ENCODE data around the gene LHX4.
"Not testable (repeated sequence)": the region's sequence is repeated elsewhere in the genome, so short reads cannot be mapped to it uniquely, and the experiment has no call there.

The LHX4 gene

DNA sequence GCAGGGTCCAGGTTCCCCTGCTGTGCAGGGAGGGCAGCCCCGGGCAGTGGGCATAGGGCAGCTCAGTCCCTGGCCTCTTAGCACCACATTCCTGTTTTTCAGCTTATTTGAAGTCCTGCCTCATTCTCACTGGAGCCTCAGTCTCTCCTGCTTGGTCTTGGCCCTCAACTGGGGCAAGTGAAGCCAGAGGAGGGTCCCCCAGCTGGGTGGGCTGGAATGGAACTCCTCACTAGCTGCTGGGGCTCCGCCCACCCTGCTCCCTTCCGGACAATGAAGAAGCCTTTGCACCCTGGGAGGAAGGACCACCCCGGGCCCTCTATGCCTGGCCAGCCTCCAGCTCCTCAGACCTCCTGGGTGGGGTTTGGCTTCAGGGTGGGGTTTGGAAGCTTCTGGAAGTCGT, 32.8 kb upstream of the LHX4 start:
- DNase-seq (ENCODE audit: low read depth, low spot score) = no peak

- no peak for DNase-seq (ENCODE audit: low read depth, low spot score)
These were observed 31.9 kb upstream of the LHX4 start for GRCh38 chr1:180198196-180198595.

- DNase-seq (ENCODE audit: low read depth, low spot score) = no peak
These were observed 31.5 kb upstream of the LHX4 start for GRCh38 chr1:180198611-180199010.

- DNase-seq (ENCODE audit: low read depth, low spot score) = no peak
These were observed 31.0 kb upstream of the LHX4 start for GRCh38 chr1:180199018-180199417.

DNA sequence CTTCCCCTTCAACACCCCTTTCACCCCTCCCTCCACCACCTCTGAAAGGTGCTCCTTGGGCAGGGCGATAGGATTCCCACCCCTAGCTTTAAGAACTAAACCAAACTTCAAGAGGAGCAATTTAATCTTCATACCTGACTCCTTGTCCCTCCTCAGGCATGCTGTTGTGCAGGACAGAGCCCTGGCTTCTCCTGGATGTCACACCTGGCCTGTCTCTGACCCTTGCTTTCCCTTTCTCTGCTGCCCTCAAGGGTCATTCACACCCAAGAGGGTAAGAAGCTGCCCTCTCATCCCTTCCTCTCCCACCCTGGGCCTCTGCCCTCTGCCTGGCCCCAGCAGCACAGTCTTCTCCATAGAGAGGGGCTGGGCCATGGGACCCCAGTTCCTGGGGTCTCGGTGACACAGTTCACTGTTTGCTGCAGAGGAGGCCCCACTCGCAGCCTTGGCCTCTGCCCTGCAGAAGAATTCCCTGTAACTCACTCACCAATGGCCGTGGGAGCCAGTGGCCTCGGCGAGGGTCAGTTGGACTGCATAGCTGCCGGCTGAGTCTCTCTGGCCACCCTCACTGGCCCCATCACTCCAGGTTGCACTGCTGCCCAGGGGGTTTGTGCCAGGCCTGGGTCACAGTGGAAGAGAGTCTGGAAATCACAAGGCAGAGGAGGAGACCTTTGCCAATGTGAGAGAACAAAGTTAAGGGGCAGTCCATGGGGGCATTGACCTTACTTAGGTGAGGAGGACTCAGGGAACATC, 28.4 kb upstream of the LHX4 start:
- no peak for DNase-seq (ENCODE audit: low read depth, low spot score)

DNA sequence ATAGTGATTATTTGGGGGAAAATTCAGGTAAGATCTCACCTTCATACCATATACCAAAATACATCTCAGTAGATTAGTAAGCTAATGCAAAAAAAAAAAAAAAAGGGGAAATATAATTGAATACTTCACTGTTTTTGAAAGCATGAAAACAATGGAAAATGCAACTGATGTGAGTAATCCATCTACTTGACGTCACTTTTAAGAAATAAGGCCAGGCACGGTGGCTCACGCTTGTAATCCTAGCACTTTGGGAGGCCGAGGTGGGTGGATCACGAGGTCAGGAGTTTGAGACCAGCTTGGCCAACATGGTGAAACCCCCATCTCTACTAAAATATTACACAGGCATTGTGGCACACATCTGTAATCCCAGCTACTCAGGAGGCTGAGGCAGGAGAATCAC, 27.5 kb upstream of the LHX4 start:
- not testable (repeated sequence) for DNase-seq (ENCODE audit: low read depth, low spot score)

DNA sequence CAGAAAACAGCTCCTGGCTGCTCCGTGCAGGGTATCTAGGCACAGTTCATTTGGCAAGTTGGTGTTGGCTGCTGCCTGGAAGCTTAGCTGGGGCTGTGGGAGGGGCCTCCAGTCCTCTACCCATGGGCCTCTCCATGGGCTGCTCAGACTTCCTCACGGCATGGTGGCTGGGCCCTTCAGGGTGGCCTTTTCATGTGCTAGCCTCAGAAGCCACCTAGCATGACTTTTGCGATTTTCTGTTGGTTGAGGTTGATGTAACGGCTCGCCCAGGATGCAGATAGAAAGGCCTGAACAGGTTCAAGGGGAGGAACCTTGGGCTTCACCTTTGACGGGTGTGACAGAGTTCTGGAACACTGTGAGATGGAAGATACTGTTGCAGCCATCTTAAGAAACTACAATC, 25.8 kb upstream of the LHX4 start:
- no peak for DNase-seq (ENCODE audit: low read depth, low spot score)

DNA sequence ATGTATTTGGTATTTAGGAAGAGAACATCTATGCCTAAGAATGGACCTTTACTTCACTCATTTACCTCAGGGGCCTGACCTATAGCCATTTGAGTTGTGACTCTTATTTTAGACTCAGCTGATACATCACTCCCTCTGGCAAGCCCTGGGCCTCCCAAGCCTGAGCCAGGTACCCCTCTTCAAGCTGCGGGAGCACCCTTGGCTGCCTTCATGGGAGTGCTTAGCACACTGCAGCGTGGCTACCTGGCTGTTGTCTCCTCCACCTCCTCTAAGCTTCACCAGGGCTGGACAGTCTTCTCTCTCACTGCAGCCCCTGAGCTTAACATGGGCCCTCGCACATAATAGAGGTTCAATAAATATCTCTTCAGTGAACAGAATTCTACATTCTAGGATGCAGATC, 23.5 kb upstream of the LHX4 start:
- DNase-seq (ENCODE audit: low read depth, low spot score) = no peak

DNA sequence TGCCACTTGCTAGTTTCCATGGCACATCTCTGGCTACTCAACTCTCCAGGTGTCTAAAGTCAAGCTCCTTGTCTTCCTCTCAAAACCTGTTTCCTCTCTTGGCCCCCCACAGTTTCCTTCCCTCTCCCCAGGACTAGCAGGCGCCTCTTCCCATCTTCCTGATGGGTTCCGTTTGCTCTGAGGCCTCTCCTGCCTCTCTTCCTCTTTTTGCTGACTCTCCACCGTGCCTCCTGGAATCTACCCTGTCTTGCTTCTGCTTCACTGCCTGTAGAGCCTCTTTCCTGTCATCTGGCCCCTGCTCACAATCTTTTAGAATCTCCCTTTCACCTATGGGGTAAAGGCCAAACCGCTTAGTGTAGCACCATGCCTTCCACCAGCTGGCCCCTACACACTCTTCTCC, 21.8 kb upstream of the LHX4 start:
- DNase-seq (ENCODE audit: low read depth, low spot score) = no peak

GRCh38 chr1:180210008-180210620, 19.9 kb upstream of the LHX4 start:
- no peak for DNase-seq (ENCODE audit: low read depth, low spot score)

- DNase-seq (ENCODE audit: low read depth, low spot score) = no peak
These were observed 18.8 kb upstream of the LHX4 start for GRCh38 chr1:180211156-180211859.

DNA sequence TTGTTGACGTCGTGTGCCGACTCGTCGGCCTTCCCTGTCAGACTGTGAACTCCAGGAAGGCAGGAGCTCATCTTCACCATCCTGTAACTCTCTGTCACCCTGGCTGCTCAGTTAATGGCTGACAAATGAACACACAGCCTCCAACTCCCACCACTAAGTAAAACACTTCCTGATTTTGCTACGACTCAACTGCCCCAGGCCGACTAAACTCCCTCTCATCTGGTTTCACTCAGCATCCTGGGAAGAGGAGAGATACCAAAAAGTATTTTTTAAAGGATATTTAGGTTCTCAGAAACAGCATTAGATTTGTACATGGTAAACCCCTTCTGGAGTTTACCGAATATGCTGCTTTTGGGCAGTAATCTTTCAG, 18.2 kb upstream of the LHX4 start:
- DNase-seq (ENCODE audit: low read depth, low spot score) = no peak

GRCh38 chr1:180213401-180214170, 16.5 kb upstream of the LHX4 start:
- no peak for DNase-seq (ENCODE audit: low read depth, low spot score)

DNA sequence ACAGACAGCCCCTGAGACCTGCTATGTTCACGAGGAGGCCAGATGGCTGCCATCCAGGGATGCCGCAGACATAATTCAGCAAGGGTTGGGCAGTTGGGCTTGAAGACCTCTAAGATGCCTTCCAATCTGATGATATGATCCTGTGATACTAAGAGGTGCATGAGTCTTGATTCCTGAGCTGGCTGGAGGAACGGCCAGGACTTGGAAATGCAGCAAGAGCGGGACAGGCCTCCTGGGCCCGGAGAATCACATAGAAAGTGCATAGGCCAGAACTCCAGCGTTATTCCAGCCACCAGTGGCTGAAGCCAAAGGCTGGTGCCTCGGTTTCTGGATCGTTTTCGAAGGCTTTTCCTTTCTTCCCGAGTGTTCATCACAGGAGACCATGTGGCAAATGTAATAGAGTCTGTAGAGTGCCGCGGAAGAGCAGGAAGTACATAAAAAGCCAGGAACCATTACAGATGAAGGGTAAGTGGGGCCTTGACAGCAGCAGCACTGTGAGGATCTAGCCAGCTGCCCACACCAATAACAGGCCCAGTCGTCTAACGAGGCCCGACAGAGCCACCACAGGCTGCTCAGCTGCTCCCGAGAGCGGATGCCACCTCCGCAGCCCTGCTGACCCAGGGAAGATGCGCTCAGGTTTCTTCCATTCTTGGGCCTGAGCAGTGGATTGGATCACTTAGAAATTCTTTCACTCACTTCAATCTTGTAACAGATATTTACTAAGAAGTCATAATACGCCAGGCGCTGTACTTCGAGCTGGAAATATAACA, 14.0 kb upstream of the LHX4 start:
- no peak for DNase-seq (ENCODE audit: low read depth, low spot score)

DNA sequence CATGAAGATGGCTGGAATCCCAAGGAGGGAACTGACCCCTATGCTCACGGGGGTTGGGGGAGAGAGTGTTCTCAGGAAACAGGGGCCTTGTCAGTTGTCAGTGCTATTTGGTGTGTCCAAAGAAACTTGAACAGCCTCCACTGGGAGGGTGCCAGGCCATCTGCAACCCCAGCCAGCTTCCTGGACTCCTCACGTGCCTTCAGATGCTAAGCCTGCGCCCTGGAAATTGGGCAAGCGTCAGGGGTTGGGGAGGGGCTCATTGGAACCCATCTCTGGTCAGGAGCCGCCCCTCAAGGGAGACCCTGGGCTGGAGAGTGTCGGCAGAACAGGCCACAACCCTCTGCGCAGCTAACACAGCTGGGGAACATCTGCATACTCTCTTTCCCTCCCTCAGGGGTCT, 13.1 kb upstream of the LHX4 start:
- DNase-seq (ENCODE audit: low read depth, low spot score) = no peak

- DNase-seq (ENCODE audit: low read depth, low spot score) = no peak
These were observed 11.0 kb upstream of the LHX4 start for GRCh38 chr1:180218806-180219765.

GRCh38 chr1:180219776-180220175, 10.3 kb upstream of the LHX4 start:
- DNase-seq (ENCODE audit: low read depth, low spot score) = no peak

DNA sequence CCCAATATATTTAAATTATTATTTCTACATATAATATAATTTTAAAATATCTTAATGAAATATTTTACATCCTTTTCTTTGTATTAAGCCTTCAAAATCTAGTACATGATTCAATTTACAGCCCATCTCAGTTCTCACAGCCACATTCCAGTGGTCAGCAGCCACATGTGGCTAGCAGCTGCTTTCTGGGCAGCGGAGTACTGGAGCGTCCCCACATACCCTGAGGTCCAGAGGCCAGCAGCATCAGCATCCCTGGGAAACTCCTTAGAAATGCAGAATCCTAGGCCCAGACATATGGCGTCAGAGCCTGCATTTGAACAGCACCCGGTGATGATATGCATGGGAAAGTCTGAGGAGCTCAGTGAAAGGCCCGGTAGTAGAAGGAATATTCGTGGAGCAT, 8.6 kb upstream of the LHX4 start:
- no peak for DNase-seq (ENCODE audit: low read depth, low spot score)

GRCh38 chr1:180224902-180225301, 5.2 kb upstream of the LHX4 start:
- DNase-seq (ENCODE audit: low read depth, low spot score) = no peak

GRCh38 chr1:180225403-180225802, 4.7 kb upstream of the LHX4 start:
- DNase-seq (ENCODE audit: low read depth, low spot score) = no peak

All from iPS DF 19.7 (cell line).